COLO829 (cell line): ENCODE results near the gene PPP2R5E.

Experiments used
- DNase-seq: peaks from one replicate; pipeline ENCODE4 v3.0.0; 2012; ENCODE audit warnings: low spot score

The PPP2R5E gene

DNA sequence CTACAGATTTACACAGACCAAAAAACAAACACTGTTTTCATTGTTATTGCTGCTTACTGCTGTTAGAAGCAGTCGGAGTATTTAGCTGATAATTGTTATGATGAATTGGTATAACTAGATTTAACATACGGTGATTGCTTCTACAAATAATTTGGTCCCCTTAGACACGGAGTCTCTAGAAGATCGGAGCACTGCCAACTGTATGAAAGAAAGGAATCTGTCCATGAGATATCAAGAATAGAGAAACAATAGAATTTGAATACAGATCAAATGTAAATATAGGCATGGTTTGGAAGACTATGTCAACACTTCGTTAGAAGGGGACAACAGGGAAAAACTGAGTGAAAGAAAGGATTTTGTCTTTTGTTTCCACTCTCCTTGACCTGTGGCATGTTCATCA, 110.9 kb downstream of the PPP2R5E start:
- DNase-seq, result no peak

DNA sequence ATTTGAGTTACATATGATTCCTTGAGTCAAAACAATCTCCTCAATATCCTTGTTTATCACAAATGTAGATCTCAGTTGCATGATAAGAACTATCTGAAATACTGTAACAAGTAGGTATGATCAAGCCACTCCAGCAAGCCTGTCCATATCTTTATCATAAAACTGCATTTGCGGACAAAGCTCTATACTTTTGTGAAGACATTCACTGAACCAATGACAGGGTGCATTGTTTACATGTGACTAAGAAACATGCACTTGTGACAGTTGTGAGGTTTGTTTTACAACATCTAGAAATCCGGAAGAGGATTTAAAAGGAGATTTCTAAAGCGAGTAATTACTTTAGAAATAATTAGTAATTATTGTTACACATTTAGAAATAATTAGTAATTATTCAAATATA, 111.7 kb downstream of the PPP2R5E start:
- DNase-seq, result peak; percentile 42

DNA sequence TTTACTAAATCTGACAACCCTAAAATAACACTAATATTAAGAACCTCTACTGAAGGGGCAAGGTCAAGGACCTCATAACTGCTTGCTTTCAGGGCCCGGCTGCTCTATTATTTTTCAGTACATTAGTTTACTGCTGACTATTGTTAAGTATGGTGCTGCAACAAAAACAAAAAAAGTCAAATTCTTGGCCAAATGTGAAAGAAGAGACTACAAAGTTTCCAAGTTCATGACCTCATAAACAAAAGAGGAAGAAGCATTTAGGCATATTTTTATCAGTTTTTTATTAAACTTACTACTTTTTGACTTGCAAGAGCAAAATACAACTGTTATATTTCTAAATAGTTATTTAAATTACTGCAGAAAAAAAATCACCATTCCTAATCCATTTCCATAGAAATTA, 114.7 kb downstream of the PPP2R5E start:
- DNase-seq, result no peak

DNA sequence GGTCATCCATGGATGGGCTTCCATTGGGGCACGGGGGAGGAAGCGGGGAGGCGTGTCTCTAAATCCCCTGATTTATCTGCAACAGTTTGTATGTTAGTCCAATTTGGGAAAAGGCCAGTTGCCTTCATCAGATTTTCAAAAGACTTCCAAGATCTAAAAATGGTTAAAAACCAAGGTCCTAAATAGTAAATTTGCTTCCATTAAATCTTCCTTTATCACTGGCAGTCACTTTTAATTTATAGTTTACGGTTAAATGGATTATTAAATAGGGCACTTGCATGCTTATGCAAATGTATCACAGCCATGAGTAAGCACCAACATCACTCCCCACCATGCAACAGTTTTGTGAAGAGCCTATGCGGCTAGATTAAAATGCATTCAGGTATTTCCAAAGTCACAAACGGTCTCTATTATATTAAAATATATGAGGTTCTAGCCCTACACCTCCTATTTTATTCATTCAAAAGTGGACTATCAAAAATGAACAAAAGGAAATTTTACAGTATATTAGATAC, 116.3 kb downstream of the PPP2R5E start:
- no peak for DNase-seq

DNA sequence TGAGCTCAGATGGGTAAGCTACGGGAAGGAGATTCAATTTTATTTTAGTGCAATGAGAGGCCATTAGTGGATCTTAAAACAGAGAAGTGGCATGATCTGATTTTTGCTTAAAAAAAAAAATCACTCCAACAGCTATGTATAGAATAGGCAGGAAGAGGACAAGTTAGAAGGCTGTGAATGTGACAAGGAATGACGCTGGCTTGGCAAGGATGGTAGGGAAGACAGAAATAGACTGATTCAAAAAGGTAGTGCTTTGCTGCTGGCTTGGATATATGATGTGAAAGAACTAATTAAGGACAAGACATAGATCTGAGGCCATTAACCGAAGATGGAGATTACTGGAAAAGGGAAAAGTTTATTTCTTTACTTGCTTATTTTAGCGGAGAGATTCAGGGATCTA, 119.3 kb downstream of the PPP2R5E start:
- DNase-seq, result no peak

DNA sequence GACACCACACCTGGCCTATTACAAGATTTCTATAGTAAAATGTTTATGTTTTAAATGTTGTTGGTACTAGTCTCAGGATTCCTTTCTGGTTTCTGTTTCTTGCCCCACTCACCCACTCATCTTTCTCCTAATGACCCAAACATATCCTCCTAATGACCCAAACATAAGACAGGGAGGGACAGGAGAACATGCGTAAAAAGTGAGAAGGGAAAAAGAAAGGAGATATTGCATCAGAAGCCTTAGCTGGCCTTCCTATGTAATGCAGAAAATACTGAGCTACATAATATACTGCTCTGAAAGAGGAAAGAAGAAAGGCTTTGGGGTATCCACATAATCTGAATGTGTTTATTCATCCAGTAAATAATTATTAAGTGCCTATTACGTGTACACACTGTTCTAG, 119.8 kb downstream of the PPP2R5E start:
- DNase-seq, result no peak

DNA sequence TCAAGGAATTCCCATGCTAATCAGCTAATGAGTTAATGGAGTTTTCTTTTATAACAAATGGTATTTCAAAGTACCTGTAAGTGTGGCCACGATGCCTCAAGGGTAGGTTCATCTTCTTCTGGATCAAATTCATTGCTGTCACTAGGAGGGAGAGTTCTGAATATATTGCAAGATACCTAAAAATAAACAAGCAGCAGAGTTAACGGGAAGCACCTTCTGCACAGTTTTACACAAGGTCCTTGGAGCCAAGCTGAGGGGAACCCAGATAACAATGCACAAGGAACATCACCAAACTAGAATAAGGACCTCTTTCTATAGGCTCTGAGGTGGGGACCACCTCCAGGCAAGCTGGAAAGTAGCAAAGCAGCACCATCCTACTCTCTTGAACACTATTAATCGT, 121.3 kb downstream of the PPP2R5E start:
- no peak for DNase-seq

DNA sequence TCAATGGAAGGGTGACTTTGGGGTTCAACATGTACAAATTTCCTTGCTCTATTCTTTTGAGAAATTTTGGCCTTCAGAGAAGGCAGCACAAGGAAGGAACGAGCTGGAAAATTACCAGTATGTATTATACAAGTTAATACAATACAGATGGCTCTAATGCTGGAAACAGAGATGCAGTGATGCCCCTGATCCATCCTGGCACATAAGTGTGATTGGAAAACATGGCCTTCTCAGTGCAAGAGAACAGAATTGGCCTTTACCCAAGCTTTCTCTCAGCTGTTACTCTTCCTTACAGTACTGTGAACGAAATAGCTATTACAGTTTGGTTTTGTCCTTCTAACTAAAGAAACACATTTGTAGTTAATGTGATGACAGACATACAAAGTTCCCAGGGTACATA, 122.0 kb downstream of the PPP2R5E start:
- no peak for DNase-seq

DNA sequence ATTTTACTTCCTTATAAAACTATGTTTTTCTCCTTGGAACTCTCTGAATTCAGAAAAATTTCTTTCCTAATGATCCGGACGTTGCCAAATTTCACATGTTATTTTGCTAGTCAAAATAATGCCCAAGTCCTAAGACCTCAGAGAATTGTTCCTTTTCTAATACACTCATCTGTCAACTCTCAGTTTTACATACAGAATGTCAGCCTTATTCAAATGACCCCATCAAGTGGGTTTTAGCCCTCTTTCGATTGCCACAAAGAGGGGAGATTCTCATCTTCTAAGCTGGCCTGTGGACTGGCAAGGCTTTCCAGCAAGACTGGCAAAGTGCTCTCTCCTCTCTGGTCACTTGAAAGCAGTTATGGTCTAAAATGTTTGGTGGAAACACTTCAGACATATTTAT, 125.2 kb downstream of the PPP2R5E start:
- DNase-seq, result no peak

DNA sequence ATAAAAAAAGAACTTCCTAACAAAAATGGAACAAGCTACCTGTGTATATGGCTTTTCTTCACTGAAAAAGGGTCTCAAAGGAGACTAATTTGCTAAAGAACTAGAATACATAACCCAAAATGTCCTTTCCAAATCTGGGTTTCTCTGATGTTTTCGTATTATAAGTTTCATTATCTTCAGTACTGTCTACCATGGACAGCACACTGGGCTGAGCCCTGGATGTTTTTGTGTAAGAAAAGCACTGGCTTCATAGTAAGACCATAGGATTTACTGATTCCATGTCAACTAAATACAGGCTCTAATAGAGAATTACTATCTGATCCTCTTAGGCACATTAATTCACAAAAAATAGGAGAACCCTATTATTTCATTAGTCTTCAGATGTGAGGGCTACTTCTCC, 130.2 kb downstream of the PPP2R5E start:
- no peak for DNase-seq

DNA sequence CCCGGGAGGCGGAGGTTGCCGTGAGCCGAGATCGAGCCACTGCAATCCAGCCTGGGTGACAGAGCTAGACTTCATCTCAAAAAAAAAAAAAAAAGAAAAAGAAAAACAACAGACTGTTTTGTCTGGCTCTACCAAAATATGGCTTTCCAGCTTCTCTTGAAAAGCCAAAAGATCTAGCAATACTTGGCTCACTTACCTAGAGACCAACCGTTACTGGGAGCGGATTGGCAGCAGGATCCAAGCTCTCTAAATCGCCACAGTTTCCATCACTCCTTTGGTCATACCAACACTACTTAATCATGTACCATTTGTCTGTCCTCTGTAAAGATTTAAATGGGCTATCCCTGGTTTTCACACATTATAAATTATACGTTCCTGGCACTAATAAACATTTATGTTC, 136.8 kb downstream of the PPP2R5E start:
- DNase-seq, result no peak

DNA sequence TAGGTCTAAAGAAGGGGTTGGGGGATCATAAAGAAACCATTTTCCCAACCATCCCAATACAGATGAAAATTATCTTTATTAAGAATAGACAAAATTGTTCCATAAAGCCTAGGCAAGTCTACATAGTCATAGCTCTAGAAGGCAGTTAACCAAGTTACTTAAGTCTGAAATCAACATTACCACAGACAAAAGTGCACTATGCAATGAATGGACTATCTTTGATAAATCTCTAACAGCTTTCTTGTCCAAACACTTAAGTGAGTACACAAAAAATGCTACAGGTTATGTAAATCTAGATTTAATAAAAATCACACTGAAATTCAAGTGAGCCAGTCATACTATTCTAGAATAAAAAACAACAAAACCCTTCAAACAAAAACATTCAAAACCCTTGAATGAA, 137.5 kb downstream of the PPP2R5E start:
- DNase-seq, result no peak

DNA sequence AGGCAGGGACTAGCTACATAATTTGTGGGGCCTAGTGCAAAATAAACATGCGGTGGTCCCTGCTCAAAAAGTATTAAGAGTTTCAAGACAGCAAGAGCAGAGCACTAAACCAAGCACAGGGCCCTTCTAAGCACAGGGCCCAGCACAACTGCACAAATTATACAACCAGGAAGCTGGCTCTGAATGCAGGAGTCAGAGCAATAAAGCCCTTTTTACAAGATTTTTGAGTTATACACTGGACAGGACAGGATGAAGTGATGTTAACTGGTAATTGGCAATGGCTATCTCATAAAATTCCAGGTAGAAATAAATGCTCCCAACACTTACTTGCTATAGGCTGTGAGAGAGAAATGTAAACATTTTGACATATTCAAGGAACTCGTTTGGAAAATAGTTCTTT, 138.3 kb downstream of the PPP2R5E start:
- no peak for DNase-seq

DNA sequence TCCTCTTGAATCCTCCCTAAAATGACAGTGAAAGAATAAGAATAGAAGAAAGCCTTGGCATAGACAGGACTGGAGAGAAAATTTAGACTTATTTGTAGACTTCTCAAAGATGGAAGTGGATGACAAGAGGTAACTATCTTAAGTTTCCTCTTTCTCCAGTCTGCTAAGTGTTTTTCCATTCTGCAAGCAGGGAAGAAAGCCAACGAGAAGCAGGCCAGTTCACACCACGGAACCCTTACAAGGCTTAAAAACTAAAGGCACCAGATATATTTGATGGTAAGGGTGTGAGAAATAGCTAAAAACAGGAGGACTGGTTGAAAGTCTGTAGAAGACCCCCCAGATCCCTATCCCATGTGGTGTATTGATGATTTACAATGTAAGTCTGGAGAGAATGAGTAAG, 141.5 kb downstream of the PPP2R5E start:
- DNase-seq, result no peak

DNA sequence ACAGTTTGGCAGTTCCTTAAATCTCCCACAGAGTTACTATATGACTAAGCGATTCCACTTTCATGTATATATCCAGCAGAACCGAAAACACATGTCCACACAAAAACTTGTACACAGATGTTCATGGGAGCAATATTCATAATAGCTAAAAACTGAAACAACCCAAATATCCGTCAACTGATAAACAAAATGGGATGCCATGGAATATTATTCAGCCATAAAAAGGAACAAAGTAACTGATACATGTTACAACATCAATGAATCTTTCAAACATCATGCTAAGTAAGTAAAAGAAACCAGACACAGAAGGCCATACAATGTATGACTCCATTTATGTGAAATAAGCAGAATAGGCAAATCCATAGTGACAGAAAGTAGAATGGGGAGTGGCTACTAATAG, 144.2 kb downstream of the PPP2R5E start:
- DNase-seq, result no peak

DNA sequence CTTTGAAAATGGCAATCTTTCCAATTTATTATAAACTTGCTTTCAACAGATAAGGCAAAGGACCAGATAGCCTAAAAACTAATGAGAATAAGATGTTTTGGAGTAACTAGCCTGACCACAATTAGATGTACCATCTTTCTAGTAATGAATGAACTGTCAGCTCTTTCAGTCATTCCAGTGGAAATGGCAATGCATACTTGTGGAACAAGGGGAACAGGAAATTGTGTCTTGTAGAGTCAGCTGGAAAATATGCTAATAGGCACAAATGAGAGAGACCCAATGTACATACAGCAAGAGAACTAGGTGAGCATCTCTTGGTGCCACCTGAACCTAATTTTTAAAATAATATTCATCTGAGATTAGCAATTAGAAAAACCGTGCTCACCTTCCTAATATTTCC, 148.3 kb downstream of the PPP2R5E start:
- DNase-seq, result no peak

DNA sequence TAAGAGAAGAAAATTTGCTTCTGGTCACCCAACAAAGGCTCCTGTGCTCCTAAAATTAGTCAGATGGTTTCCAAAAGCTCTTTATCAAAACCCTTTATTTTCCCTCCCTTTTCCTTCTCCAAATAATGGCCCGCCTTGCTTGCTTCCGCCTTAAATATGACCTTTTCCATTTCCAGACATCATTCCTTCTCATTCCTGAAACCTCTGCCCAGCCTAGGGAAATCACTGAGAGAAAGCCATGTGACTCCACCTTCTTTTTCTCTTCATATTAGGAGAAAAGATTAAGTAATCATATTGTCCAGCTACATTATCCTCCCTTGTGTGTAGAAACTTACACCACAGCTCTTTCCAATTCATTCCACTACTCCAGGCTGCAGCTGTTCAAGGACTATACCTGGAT, 148.7 kb downstream of the PPP2R5E start:
- DNase-seq, result no peak

DNA sequence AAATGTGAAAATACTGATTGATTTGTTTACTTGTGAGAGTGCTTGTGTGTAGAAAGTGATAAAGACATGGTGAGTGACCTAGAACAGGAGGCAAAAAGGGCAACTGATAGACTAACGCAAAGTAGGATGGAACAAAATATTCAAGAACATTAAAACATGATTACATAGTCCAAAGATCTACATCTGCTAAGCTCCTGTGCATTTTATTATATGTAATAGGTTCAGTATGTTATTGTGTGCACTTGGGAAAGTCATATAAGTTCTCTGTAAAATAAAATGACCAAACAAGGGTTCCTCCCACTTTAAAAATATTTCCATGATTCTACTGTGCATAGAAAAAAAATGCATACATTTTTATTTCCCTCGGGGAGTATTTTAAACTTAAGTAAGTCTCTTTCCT, 150.2 kb downstream of the PPP2R5E start:
- DNase-seq, result no peak

DNA sequence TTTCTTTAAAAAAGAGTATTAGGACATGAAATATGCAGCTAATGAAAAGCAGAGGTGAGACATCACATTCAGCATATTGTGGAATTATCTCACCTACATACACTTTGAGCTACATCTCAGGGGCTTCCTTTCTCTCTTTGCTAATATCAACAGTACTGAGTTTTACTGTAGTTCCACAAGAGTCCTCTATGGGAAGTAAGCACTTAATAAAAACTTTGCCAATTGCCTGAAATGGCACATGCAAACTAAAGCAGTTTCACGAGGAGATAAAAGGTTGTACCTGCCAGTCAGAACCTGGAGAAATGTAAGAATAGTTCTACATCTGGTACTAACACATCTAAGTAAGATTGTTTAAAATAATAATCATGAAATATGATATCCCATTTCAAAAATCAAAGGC, 150.9 kb downstream of the PPP2R5E start:
- no peak for DNase-seq

DNA sequence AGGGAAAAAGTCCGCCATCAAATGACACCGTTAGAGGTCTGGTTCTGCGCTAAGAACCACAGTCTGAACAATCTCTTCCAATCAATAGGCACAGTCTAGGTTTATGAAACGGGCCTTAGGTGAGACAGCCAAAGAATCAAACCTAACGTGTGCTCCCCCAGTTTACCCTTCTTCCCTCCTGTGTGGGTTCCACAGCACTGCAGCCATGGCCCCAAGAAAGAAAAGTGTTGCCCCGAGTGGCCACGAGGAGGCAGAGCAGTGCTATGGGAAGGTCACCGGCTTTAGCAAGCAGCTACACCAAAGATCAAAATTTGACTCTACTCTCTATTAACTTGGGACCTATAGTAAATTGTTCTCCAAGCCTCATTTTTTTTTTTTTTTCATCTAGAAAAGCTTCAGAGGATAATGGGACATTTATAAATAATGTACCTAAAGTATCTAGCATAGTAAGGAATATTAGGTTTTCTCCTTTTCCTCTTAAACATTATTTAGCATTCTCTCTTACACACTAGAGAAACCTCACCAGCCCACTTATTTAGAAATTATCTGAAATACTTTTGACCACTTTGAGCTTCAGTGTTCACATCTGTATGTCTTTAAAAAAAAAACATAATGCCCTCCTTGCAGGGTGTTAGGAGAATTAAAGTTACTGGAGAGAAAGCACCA, 154.3 kb downstream of the PPP2R5E start:
- DNase-seq, result peak; percentile 26

DNA sequence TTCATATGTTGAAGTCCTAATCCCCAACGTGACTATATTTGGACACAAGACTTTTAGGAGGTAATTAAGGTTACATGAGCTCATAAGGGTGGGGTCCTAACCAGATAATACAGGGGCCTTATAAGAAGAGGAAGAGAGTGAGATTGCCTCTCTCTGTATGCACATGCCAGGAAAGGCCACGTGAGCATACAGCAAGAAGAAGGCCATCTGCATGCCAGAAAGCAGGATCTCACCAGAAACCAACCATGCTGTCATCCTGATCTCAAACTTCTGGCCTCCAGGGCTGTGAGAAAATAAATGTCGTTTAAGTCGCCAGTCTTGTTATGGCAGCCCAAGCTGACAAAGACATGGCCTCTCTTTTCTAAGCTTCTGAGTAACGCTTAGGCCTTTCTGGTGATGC, 155.5 kb downstream of the PPP2R5E start:
- DNase-seq, result no peak

DNA sequence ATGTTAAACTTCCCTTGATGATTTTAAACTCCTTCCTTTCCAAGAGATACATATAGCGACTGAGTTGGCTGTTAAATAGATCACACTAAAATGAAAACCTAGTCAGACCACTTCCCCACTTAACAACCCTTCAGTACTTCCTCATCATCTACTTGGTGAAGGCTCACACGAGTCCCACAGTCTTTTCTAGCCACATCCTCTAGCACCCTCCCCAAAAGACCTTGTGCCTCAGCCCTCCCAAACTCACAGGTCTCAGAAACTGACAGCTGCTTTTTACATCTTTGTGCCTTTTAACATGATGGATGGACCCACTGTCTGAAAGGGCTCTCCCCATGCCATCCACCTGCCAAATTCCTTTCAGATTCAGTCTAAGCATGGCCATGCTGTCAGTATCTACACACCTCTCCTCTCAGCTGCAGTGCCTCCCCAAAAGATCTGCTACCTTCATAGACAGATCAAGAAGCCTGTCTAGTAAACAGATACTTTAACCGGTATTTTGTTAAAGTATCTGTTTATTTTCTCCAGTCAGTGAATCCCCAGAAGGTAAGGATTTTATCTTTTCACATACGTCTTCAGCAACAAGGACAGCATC, 159.3 kb downstream of the PPP2R5E start:
- no peak for DNase-seq

DNA sequence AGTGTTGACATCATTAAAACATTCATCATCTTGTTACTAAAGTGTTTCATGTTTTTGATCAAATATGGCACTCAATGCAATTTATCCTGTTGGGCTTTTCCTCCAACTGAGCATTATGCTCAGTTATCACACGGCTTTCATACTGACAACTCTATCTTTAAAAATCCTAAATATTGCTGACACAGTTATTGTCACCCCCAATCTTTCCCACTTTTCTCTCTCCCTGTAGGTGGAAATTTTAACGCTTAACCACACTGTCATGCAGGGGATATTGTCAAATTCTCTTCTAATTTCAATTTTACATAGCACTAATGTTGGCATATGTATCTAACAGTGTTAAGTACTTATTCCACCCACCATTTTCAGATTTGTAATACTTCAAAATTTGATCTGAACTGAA, 164.7 kb downstream of the PPP2R5E start:
- DNase-seq, result no peak

DNA sequence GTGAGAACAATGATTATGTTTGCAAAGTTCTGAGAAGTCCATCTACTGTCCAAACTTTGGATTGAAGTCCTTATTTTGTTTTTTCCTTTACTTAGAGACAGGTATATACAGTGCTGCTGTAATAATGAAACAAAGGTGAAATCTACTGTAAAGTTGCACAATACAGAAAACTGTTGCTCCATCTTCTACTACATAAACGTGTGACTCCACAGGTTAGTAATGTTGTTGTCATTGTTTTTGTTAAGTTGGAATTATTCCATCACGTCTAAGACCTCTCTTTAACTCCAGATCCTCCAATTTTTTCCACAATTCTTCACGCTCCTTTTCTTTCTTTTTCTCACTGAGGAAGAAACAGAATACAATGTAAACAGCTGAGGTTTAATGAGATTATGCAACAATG, 167.4 kb downstream of the PPP2R5E start:
- no peak for DNase-seq
